Measurements from ENCODE around the gene PRSS1. TPM values are rescaled to one million over a fixed set of nuclear protein-coding genes. Genes with fewer than 3 reads are reported as not detected.

PRSS1 gene
- polyA plus RNA-seq, 1 donor from 2014 or later: not detected

GRCh38 chr7:142796001-142796500, 46.8 kb downstream of the PRSS1 start:
- no peak overlapping the region for H2AFZ ChIP-seq (ENCODE audit: low read depth, low read length)
- H3K79me2 ChIP-seq (replicated peaks; ENCODE audit: insufficient read depth, low read length): no peaks in the 10 kb centered on the region
- no peaks in the 10 kb centered on the region for H3K9me2 ChIP-seq (ENCODE audit: insufficient read depth, low read length)
- no peak overlapping the region for H3K9ac ChIP-seq (ENCODE audit: low read length)
- H3K4me2 ChIP-seq (ENCODE audit: low read length): no peak overlapping the region
- no peak overlapping the region for H3K4me3 ChIP-seq (ENCODE audit: low read length)
- H3K9me3 ChIP-seq (ENCODE audit: low read length): no peaks in the 10 kb centered on the region
- no peaks in the 10 kb centered on the region for H4K20me1 ChIP-seq (ENCODE audit: insufficient read depth)
- H3K27ac ChIP-seq (ENCODE audit: low read length): no peak overlapping the region
- peaks cover 54% of the 10 kb centered on the region for H3K27me3 ChIP-seq (ENCODE audit: insufficient read depth, low read depth, low read length)
- no peaks in the 10 kb centered on the region for H3F3A ChIP-seq (ENCODE audit: insufficient read depth, low read length, poor library complexity, severe bottlenecking)
- no peaks in the 10 kb centered on the region for H3K36me3 ChIP-seq (ENCODE audit: insufficient read depth, low read length)
- TF ChIP-seq EZH2 (IDR thresholded peaks at IDR 0.05; ENCODE audit: borderline replicate concordance, insufficient read depth, low read length, poor library complexity, severe bottlenecking): no peak
- no peak for TF ChIP-seq TAF1 (IDR thresholded peaks at IDR 0.05; ENCODE audit: low read depth)
- TF ChIP-seq POLR2AphosphoS5 (IDR thresholded peaks at IDR 0.05): no peak
- TF ChIP-seq SMC3 (conservative IDR thresholded peaks at IDR 0.05; ENCODE audit: poor library complexity): no peak
- no peak for TF ChIP-seq REST (IDR thresholded peaks at IDR 0.05; ENCODE audit: borderline replicate concordance)
- no peak for TF ChIP-seq EP300 (conservative IDR thresholded peaks at IDR 0.05; ENCODE audit: poor library complexity, severe bottlenecking)
- no peak for TF ChIP-seq MXI1 (conservative IDR thresholded peaks at IDR 0.05; ENCODE audit: poor library complexity, severe bottlenecking)
- TF ChIP-seq CTCF (IDR thresholded peaks at IDR 0.05; ENCODE audit: poor library complexity, severe bottlenecking): no peak

- Histone ChIP-seq H3K4me3 (ENCODE audit: low read length) (peak overlapping the region; percentile 62), H3K79me2 (replicated peaks; ENCODE audit: insufficient read depth, low read length) (no peaks in the 10 kb centered on the region), H3K4me2 (ENCODE audit: low read length) (no peak overlapping the region), H3K36me3 (ENCODE audit: insufficient read depth, low read length) (no peaks in the 10 kb centered on the region), H2AFZ (ENCODE audit: low read depth, low read length) (no peak overlapping the region), H4K20me1 (ENCODE audit: insufficient read depth) (no peaks in the 10 kb centered on the region), H3F3A (ENCODE audit: insufficient read depth, low read length, poor library complexity, severe bottlenecking) (no peaks in the 10 kb centered on the region), H3K27me3 (ENCODE audit: insufficient read depth, low read depth, low read length) (peaks cover 54% of the 10 kb centered on the region), H3K9me2 (ENCODE audit: insufficient read depth, low read length) (no peaks in the 10 kb centered on the region), H3K9ac (ENCODE audit: low read length) (no peak overlapping the region), H3K27ac (ENCODE audit: low read length) (no peak overlapping the region), H3K9me3 (ENCODE audit: low read length) (no peaks in the 10 kb centered on the region)
- TF ChIP-seq EZH2 (IDR thresholded peaks at IDR 0.05; ENCODE audit: borderline replicate concordance, insufficient read depth, low read length, poor library complexity, severe bottlenecking): peak; percentile 55
- no peak for TF ChIP-seq EP300 (conservative IDR thresholded peaks at IDR 0.05; ENCODE audit: poor library complexity, severe bottlenecking)
These were observed 47.5 kb downstream of the PRSS1 start for GRCh38 chr7:142796501-142797390.
